NCI-H1417 treated with DMSO at 0.1 percent for 48 hours (cell line): Measurements from ENCODE around the gene ZNF644.

ENCODE experiments used
- DNase-seq: peaks from one replicate; lab custom pipeline; 2025; lab: John Stamatoyannopoulos, UW

ZNF644 gene

GRCh38 chr1:91020967-91021685 lies 709 bp downstream of the ZNF644 start:
- DNase-seq = no peak

- DNase-seq = no peak
Observed at GRCh38 chr1:91020486-91020885, 1.3 kb downstream of the ZNF644 start.

GRCh38 chr1:91018006-91018405 lies 3.8 kb downstream of the ZNF644 start:
- DNase-seq = no peak

GRCh38 chr1:91015794-91016550 lies 5.9 kb downstream of the ZNF644 start:
- no peak for DNase-seq

- DNase-seq = no peak
Observed at GRCh38 chr1:91015358-91015780, 6.5 kb downstream of the ZNF644 start.

GRCh38 chr1:91014475-91014874 lies 7.4 kb downstream of the ZNF644 start:
- no peak for DNase-seq

- no peak for DNase-seq
Observed at GRCh38 chr1:91013302-91013701, 8.5 kb downstream of the ZNF644 start.

- no peak for DNase-seq
Observed at GRCh38 chr1:91012196-91012595, 9.6 kb downstream of the ZNF644 start.

- no peak for DNase-seq
Observed at GRCh38 chr1:91011726-91012125, 10.1 kb downstream of the ZNF644 start.

- no peak for DNase-seq
Observed at GRCh38 chr1:91007827-91008226, 14.0 kb downstream of the ZNF644 start.

GRCh38 chr1:91007092-91007491 lies 14.7 kb downstream of the ZNF644 start:
- no peak for DNase-seq

- DNase-seq = no peak
Observed at GRCh38 chr1:91006113-91006908, 15.5 kb downstream of the ZNF644 start.

GRCh38 chr1:91005285-91005684 lies 16.6 kb downstream of the ZNF644 start:
- no peak for DNase-seq

- DNase-seq = no peak
Observed at GRCh38 chr1:91004145-91004544, 17.7 kb downstream of the ZNF644 start.

- DNase-seq = no peak
Observed at GRCh38 chr1:90996742-90997413, 25.0 kb downstream of the ZNF644 start.

GRCh38 chr1:90995311-90995894 lies 26.4 kb downstream of the ZNF644 start:
- no peak for DNase-seq

- DNase-seq = no peak
Observed at GRCh38 chr1:90994461-90994860, 27.4 kb downstream of the ZNF644 start.

GRCh38 chr1:90993245-90993644 lies 28.6 kb downstream of the ZNF644 start:
- DNase-seq = no peak

GRCh38 chr1:90990779-90991178 lies 31.1 kb downstream of the ZNF644 start:
- DNase-seq = no peak

GRCh38 chr1:90989990-90990389 lies 31.8 kb downstream of the ZNF644 start:
- no peak for DNase-seq

GRCh38 chr1:90989302-90989701 lies 32.5 kb downstream of the ZNF644 start:
- no peak for DNase-seq

GRCh38 chr1:90987841-90988240 lies 34.0 kb downstream of the ZNF644 start:
- no peak for DNase-seq
